Measurements from ENCODE around the gene SCAANT1. TPM values are rescaled to one million over a fixed set of nuclear protein-coding genes. Genes with fewer than 3 reads are reported as not detected.
A peak's percentile ranks its signal among the peaks of the same experiment; 100 is the strongest.

SCAANT1 gene
- total RNA-seq, 3 donors from 2014 or later (not counting 1 experiment from before 2014, with no cell fraction given): 3.6 to 8.0 TPM; not detected in 1

GRCh38 chr3:63949005-63949404 lies 36.8 kb upstream of the SCAANT1 start:
- TF ChIP-seq CTCF (IDR thresholded peaks at IDR 0.05): no peak
- intact Hi-C loops (cut with micrococcal nuclease): no loop called here
- Histone ChIP-seq H3K27ac (ENCODE audit: low read length) (no peak overlapping the region), H3K4me1 (ENCODE audit: control insufficient read depth, insufficient read depth, low read length) (peaks cover 8% of the 10 kb centered on the region), H3K9me3 (ENCODE audit: control insufficient read depth, insufficient read depth, low read length) (no peaks in the 10 kb centered on the region), H3K36me3 (ENCODE audit: control insufficient read depth, insufficient read depth, low read length) (peaks cover 3% of the 10 kb centered on the region), H3K27me3 (ENCODE audit: control insufficient read depth, insufficient read depth, low read length) (no peaks in the 10 kb centered on the region), H3K4me3 (ENCODE audit: low read length) (no peak overlapping the region)
- H3K36me3 Mint-ChIP-seq: no peaks in the 10 kb centered on the region
- no peak for DNase-seq
- 86% methylated on average over 1 of the region's 2 CpGs for WGBS (ENCODE audit: insufficient coverage)
- no peak overlapping the region for H3K4me3 Mint-ChIP-seq
- H3K9me3 Mint-ChIP-seq: no peaks in the 10 kb centered on the region
- peaks cover 50 to 62% of the 10 kb centered on the region in 2 donors for H3K4me1 Mint-ChIP-seq
- H3K27ac Mint-ChIP-seq: no peak overlapping the region
- H3K27me3 Mint-ChIP-seq (ENCODE audit: low read depth in 2 of 2): no peaks in the 10 kb centered on the region
- ATAC-seq: no peak

GRCh38 chr3:63947594-63947993 lies 35.4 kb upstream of the SCAANT1 start:
- Mint-ChIP-seq H3K4me1 (peaks cover 64% of the 10 kb centered on the region in 2 donors), H3K9me3 (no peaks in the 10 kb centered on the region), H3K4me3 (no peak overlapping the region), H3K36me3 (no peaks in the 10 kb centered on the region), H3K27me3 (ENCODE audit: low read depth in 2 of 2) (no peaks in the 10 kb centered on the region), H3K27ac (peak overlapping the region; percentile 52 to 63)
- Histone ChIP-seq H3K4me3 (ENCODE audit: low read length) (no peak overlapping the region), H3K4me1 (ENCODE audit: control insufficient read depth, insufficient read depth, low read length) (peaks cover 8% of the 10 kb centered on the region), H3K27me3 (ENCODE audit: control insufficient read depth, insufficient read depth, low read length) (no peaks in the 10 kb centered on the region), H3K27ac (ENCODE audit: low read length) (no peak overlapping the region), H3K9me3 (ENCODE audit: control insufficient read depth, insufficient read depth, low read length) (no peaks in the 10 kb centered on the region), H3K36me3 (ENCODE audit: control insufficient read depth, insufficient read depth, low read length) (no peaks in the 10 kb centered on the region)
- ATAC-seq (peak in 2 of 3 donors; percentile 37 to 48), DNase-seq (no peak)
- no peak for TF ChIP-seq CTCF (IDR thresholded peaks at IDR 0.05)
- intact Hi-C loops (cut with micrococcal nuclease): no loop called here
- WGBS (ENCODE audit: insufficient coverage): 83% methylated on average over 2 of the region's 2 CpGs

- no peaks in the 10 kb centered on the region for H3K36me3 Mint-ChIP-seq
- no peak for DNase-seq
- Histone ChIP-seq H3K27ac (ENCODE audit: low read length) (no peak overlapping the region), H3K36me3 (ENCODE audit: control insufficient read depth, insufficient read depth, low read length) (no peaks in the 10 kb centered on the region), H3K4me3 (ENCODE audit: low read length) (no peak overlapping the region), H3K9me3 (ENCODE audit: control insufficient read depth, insufficient read depth, low read length) (no peaks in the 10 kb centered on the region), H3K4me1 (ENCODE audit: control insufficient read depth, insufficient read depth, low read length) (peaks cover 8% of the 10 kb centered on the region), H3K27me3 (ENCODE audit: control insufficient read depth, insufficient read depth, low read length) (no peaks in the 10 kb centered on the region)
- WGBS (ENCODE audit: insufficient coverage): 100% methylated on average over 2 of the region's 2 CpGs
- no peak for TF ChIP-seq CTCF (IDR thresholded peaks at IDR 0.05)
- no peaks in the 10 kb centered on the region for H3K27me3 Mint-ChIP-seq (ENCODE audit: low read depth in 2 of 2)
- H3K4me3 Mint-ChIP-seq: no peak overlapping the region
- H3K4me1 Mint-ChIP-seq: peaks cover 65 to 66% of the 10 kb centered on the region in 2 donors
- H3K27ac Mint-ChIP-seq: peak overlapping the region; percentile 52 to 63
- ATAC-seq: no peak
- intact Hi-C loops (cut with micrococcal nuclease): no loop called here
- no peaks in the 10 kb centered on the region for H3K9me3 Mint-ChIP-seq
These were observed 34.6 kb upstream of the SCAANT1 start for GRCh38 chr3:63946753-63947152.

- TF ChIP-seq CTCF (IDR thresholded peaks at IDR 0.05): no peak
- Mint-ChIP-seq H3K4me3 (no peak overlapping the region), H3K36me3 (no peaks in the 10 kb centered on the region), H3K4me1 (peaks cover 58 to 59% of the 10 kb centered on the region in 2 donors), H3K27me3 (ENCODE audit: low read depth in 2 of 2) (no peaks in the 10 kb centered on the region), H3K9me3 (no peaks in the 10 kb centered on the region), H3K27ac (peak overlapping the region; percentile 6 to 53)
- no peaks in the 10 kb centered on the region for H3K27me3 ChIP-seq (ENCODE audit: control insufficient read depth, insufficient read depth, low read length)
- peaks cover 8% of the 10 kb centered on the region for H3K4me1 ChIP-seq (ENCODE audit: control insufficient read depth, insufficient read depth, low read length)
- no peak for DNase-seq
- H3K4me3 ChIP-seq (ENCODE audit: low read length): no peak overlapping the region
- no peaks in the 10 kb centered on the region for H3K36me3 ChIP-seq (ENCODE audit: control insufficient read depth, insufficient read depth, low read length)
- intact Hi-C loops (cut with micrococcal nuclease): no loop called here
- no peaks in the 10 kb centered on the region for H3K9me3 ChIP-seq (ENCODE audit: control insufficient read depth, insufficient read depth, low read length)
- ATAC-seq: no peak
- no peak overlapping the region for H3K27ac ChIP-seq (ENCODE audit: low read length)
- WGBS (ENCODE audit: insufficient coverage): 96% methylated on average over 3 of the region's 3 CpGs
These were observed 33.4 kb upstream of the SCAANT1 start for GRCh38 chr3:63945558-63946096.
